Effector memory CD8-positive, alpha-beta T cell (primary cell): ENCODE data around the gene LRPAP1.

Experiments
- ATAC-seq: fragments of 150-1000 bp; cut with Tn5 transposase; replicated peaks from 2 replicates; pipeline ENCODE4 v1.10.0; 2021; ENCODE audit warnings: mild to moderate bottlenecking, moderate library complexity
- DNase-seq, 3 experiments: peaks; one replicate each; pipeline ENCODE4 v3.0.0; 2021
- H3K27ac Mint-ChIP-seq, 2 donors: one replicate each; pipeline ENCODE4 v1.8.0; 2022; ENCODE audit warnings: mild to moderate bottlenecking in 2 of 2, mixed read lengths in 2 of 2, moderate library complexity in 2 of 2
- H3K27me3 Mint-ChIP-seq, 2 donors: one replicate each; pipeline ENCODE4 v1.8.0; 2022; ENCODE audit warnings: mixed read lengths in 2 of 2
- H3K36me3 Mint-ChIP-seq: one replicate; pipeline ENCODE4 v1.8.0; 2022; ENCODE audit warnings: mild to moderate bottlenecking, moderate library complexity, mixed read lengths; ENCODE audit not compliant: insufficient read depth
- H3K4me1 Mint-ChIP-seq, 2 donors: one replicate each; pipeline ENCODE4 v1.8.0; 2022; ENCODE audit warnings: low read depth in 2 of 2, mixed read lengths in 2 of 2
- H3K4me3 Mint-ChIP-seq, 2 donors: one replicate each; pipeline ENCODE4 v1.8.0; 2022; ENCODE audit warnings: mild to moderate bottlenecking in 2 of 2, mixed read lengths in 2 of 2, moderate library complexity in 2 of 2
- H3K9me3 Mint-ChIP-seq, 2 donors: one replicate each; pipeline ENCODE4 v1.8.0; 2022; ENCODE audit warnings: mixed read lengths in 2 of 2

LRPAP1 gene

GRCh38 chr4:3523628-3524221 is 8.5 kb downstream of the LRPAP1 start:
- H3K36me3 Mint-ChIP-seq, result peaks cover 68% of the 10 kb centered on the region
- no peak overlapping the region for H3K4me3 Mint-ChIP-seq
- DNase-seq (no peak), ATAC-seq (no peak)
- H3K27ac Mint-ChIP-seq, result peak overlapping the region in 1 of 2 donors; percentile 46
- no peaks in the 10 kb centered on the region for H3K9me3 Mint-ChIP-seq
- peaks cover 15 to 22% of the 10 kb centered on the region in 2 donors for H3K4me1 Mint-ChIP-seq
- no peaks in the 10 kb centered on the region for H3K27me3 Mint-ChIP-seq

DNA sequence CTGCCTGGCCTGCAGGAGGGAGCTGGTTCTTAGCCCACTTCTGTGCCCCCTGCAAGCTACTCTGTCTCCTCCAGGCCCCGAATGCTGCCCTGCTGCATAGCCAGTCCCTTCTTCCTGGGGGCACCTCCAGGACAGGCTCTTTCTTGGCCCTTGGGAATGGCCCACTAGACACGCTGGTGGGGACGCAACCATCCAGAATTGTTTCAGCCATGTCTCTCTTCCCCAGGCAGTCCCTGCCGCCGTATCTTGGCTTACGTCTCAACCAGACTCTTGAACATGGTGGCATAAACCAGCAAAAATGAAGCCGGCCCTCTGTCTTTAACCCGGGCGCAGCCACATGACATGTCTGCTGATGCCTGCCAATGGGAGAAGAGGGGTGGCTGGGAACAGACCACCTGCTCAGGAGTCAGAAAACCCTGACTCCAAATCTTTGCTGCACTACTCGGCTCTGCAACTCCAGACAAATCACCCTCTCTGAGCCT is 9.0 kb downstream of the LRPAP1 start:
- Mint-ChIP-seq H3K27ac (no peak overlapping the region), H3K4me1 (peaks cover 12 to 18% of the 10 kb centered on the region in 2 donors), H3K36me3 (peaks cover 64% of the 10 kb centered on the region)

DNA sequence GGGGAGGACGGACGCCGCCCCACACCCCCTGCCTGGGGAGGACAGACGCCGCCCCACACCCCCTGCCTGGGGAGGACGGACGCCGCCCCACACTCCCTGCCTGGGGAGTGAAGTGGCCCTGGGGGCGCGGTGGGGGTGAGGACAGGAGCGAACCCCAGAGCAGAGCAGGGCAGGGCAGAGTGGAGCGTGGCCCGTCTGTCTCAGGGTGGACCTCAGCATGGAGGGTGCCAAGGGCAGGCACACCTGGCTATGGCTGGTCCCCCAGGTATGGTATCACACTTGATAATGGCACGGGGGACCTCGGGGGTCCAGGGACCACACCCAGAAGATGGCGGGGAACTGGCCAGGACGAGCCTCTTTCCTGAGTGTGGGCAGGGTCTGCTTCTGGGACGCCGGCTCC is 9.6 kb downstream of the LRPAP1 start:
- Mint-ChIP-seq H3K4me1 (peaks cover 10 to 14% of the 10 kb centered on the region in 2 donors), H3K36me3 (peaks cover 67% of the 10 kb centered on the region), H3K27ac (no peak overlapping the region), H3K27me3 (no peaks in the 10 kb centered on the region), H3K9me3 (no peaks in the 10 kb centered on the region), H3K4me3 (no peak overlapping the region)
- ATAC-seq, result no peak
- DNase-seq, result no peak

More for the DNA sequence above, 9.0 kb downstream of the LRPAP1 start:
- DNase-seq (no peak), ATAC-seq (no peak)
- Mint-ChIP-seq H3K4me3 (no peak overlapping the region), H3K27me3 (no peaks in the 10 kb centered on the region), H3K9me3 (no peaks in the 10 kb centered on the region)

DNA sequence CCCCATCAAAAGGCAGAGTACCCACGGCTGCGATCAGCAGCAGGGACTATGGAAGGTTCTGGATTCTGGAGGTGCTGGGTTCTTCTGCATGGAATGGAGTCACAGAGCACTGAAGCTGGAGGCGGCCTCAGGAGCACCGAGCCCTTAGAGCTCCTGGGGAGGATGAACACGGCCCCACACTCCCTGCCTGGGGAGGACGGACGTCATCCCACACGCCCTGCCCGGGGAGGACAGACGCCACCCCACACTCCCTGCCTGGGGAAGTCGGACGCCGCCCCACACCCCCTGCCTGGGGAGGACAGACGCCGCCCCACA is 9.9 kb downstream of the LRPAP1 start:
- H3K4me1 Mint-ChIP-seq, result peaks cover 10 to 14% of the 10 kb centered on the region in 2 donors
- peaks cover 67% of the 10 kb centered on the region for H3K36me3 Mint-ChIP-seq
- H3K4me3 Mint-ChIP-seq, result no peak overlapping the region
- H3K9me3 Mint-ChIP-seq, result no peaks in the 10 kb centered on the region
- no peaks in the 10 kb centered on the region for H3K27me3 Mint-ChIP-seq
- ATAC-seq, result no peak
- no peak overlapping the region for H3K27ac Mint-ChIP-seq
- DNase-seq, result no peak

- Mint-ChIP-seq H3K27ac (no peak overlapping the region), H3K4me3 (no peak overlapping the region), H3K9me3 (no peaks in the 10 kb centered on the region), H3K36me3 (peaks cover 69% of the 10 kb centered on the region), H3K4me1 (peaks cover 9 to 14% of the 10 kb centered on the region in 2 donors), H3K27me3 (no peaks in the 10 kb centered on the region)
- ATAC-seq (no peak), DNase-seq (no peak)
Observed at GRCh38 chr4:3521621-3522325, 10.4 kb downstream of the LRPAP1 start.

GRCh38 chr4:3520796-3521600 is 11.2 kb downstream of the LRPAP1 start:
- no peak for DNase-seq
- Mint-ChIP-seq H3K4me3 (no peak overlapping the region), H3K36me3 (peaks cover 70% of the 10 kb centered on the region), H3K27me3 (no peaks in the 10 kb centered on the region), H3K9me3 (no peaks in the 10 kb centered on the region), H3K27ac (peak overlapping the region in 1 of 2 donors; percentile 62), H3K4me1 (peaks cover 5 to 10% of the 10 kb centered on the region in 2 donors)
- no peak for ATAC-seq

DNA sequence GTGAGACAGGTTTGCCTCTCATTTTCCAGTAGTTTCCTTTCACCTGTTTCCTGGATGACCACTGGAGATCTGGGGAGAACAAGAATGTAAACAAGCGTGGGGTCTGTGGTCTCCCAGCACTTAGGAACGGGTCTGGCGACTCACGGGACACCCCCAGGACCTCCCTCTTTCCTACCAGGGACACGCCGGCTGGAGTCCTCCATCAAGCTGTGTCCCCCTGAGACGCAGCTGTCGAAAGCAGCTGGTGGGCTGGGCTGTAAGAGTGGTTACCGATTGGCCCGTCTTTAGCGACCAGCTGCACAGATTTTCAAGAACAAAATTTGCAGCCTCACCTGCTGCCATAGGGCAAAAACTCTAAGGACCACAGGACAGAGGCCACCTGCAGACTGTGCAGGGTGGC is 11.9 kb downstream of the LRPAP1 start:
- Mint-ChIP-seq H3K36me3 (peaks cover 77% of the 10 kb centered on the region), H3K9me3 (no peaks in the 10 kb centered on the region), H3K27me3 (no peaks in the 10 kb centered on the region), H3K27ac (peak overlapping the region in 1 of 2 donors; percentile 62), H3K4me3 (no peak overlapping the region), H3K4me1 (peaks cover 5 to 9% of the 10 kb centered on the region in 2 donors)
- ATAC-seq, result no peak
- no peak for DNase-seq

DNA sequence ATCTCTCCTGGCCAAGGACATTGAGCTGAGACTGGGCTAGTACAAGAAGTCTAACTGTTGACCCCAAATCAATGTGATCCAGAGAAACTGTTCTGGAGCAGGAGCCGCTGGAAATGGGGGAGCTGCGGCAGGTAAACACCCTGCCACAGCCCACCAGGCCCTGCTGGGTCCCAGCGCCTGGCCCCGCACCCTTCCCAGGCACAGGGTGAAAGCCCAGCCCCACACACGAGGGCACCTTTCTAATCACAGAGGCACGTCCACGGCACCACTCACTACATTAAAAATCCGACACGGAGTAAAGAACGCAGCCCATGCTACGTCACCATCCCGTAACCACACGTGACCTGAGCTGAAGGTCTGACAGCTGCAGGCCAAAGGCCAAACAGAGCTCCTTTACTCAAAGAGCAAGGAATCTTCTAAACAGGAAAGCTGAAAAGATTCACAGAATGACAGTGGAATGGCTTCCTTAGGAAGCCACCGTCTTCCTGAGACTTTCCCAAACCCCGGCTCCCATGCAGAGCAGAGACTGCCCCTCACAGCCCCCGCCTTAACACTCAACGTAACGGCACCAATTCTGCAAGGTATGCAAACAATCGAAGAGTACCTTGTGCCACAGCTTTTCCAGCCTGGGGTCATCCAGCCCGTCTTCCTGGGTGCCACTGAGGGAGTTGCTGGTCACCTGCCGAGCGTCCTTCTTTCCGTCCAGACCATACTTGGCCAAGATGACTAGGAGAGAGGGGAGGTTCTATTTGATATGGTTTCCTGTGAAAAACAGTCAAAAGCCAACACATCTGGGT is 12.6 kb downstream of the LRPAP1 start:
- ATAC-seq (no peak), DNase-seq (no peak)
- Mint-ChIP-seq H3K27me3 (no peaks in the 10 kb centered on the region), H3K4me3 (no peak overlapping the region), H3K27ac (peak overlapping the region in 1 of 2 donors; percentile 8), H3K36me3 (peaks cover 78% of the 10 kb centered on the region), H3K4me1 (peaks cover 5 to 6% of the 10 kb centered on the region in 2 donors), H3K9me3 (no peaks in the 10 kb centered on the region)

DNA sequence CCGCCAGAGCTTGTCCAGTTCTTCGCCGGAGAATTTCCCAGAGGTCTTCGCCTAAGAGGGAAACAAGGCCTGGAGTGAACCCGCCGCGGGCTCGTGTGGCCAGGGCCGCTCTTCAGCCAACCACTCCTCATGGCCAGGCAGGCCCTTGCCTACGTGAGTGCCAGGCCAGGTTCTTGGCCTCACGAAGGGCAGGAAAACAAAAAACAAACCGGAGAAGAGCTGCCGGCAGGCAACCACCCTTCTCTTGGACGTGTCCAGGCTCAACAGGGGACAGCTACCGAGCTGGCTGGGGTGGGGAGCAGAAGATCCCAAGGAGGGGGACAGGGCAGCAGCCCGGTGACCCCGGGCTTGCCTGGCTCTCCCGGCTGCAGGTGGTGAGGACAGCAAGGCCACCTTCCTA is 13.3 kb downstream of the LRPAP1 start:
- peaks cover 77% of the 10 kb centered on the region for H3K36me3 Mint-ChIP-seq
- no peaks in the 10 kb centered on the region for H3K27me3 Mint-ChIP-seq
- no peak overlapping the region for H3K27ac Mint-ChIP-seq
- ATAC-seq (no peak), DNase-seq (no peak)
- H3K4me1 Mint-ChIP-seq, result peaks cover 2 to 5% of the 10 kb centered on the region in 2 donors
- no peaks in the 10 kb centered on the region for H3K9me3 Mint-ChIP-seq
- no peak overlapping the region for H3K4me3 Mint-ChIP-seq

GRCh38 chr4:3518511-3518880 is 13.7 kb downstream of the LRPAP1 start:
- Mint-ChIP-seq H3K9me3 (no peaks in the 10 kb centered on the region), H3K27ac (no peak overlapping the region), H3K36me3 (peaks cover 77% of the 10 kb centered on the region), H3K4me3 (no peak overlapping the region), H3K4me1 (peaks cover 2 to 5% of the 10 kb centered on the region in 2 donors), H3K27me3 (no peaks in the 10 kb centered on the region)
- ATAC-seq (no peak), DNase-seq (no peak)

DNA sequence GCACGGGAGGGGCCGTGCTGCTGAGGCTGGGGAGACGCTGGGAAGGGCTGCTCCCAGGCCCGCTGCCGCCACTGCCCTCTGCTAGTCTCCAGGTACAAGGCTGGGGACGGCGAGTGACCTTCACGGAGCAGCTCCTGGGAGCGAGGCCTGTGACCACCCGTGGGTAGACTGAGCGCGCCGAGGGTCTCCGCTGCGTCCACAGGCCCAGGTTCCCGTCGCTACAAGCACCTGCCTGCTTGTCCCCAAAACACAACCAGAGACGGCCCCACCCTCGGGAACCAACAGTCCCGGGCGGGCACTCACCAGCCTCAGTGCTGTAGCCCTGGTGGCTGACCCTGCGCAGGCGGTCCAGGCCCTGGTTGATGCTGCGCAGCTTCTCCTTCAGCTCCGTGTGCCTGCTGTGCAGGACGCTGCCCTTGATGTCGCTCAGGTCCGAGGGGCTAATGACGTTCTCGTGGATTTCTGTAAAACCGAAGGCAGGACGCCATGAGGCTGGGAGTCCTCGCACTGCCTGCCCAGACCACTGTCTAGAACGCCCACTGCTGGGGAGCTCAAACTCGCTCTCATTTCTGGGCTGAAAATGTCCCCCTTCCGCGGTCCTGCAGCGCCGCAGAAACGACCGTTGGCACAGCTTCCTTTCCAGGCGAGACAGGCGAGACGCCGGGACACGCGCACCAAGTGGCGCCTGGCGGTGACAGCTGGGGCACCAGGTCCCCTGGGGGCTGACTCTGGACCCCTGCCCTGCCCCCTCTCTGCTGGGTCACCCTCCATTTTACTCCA is 14.3 kb downstream of the LRPAP1 start:
- no peak overlapping the region for H3K4me3 Mint-ChIP-seq
- no peak for ATAC-seq
- no peaks in the 10 kb centered on the region for H3K27me3 Mint-ChIP-seq
- H3K4me1 Mint-ChIP-seq, result peaks cover 2 to 5% of the 10 kb centered on the region in 2 donors
- H3K36me3 Mint-ChIP-seq, result peaks cover 77% of the 10 kb centered on the region
- no peak for DNase-seq
- H3K9me3 Mint-ChIP-seq, result no peaks in the 10 kb centered on the region
- H3K27ac Mint-ChIP-seq, result peak overlapping the region in 1 of 2 donors; percentile 81

- peaks cover 2 to 5% of the 10 kb centered on the region in 2 donors for H3K4me1 Mint-ChIP-seq
- DNase-seq, result no peak
- H3K27me3 Mint-ChIP-seq, result no peaks in the 10 kb centered on the region
- peaks cover 83% of the 10 kb centered on the region for H3K36me3 Mint-ChIP-seq
- no peaks in the 10 kb centered on the region for H3K9me3 Mint-ChIP-seq
- peak overlapping the region; percentile 28 to 81 for H3K27ac Mint-ChIP-seq
- no peak overlapping the region for H3K4me3 Mint-ChIP-seq
- no peak for ATAC-seq
Observed at GRCh38 chr4:3516836-3517730, 15.1 kb downstream of the LRPAP1 start.
